Keratinocyte (primary cell): ENCODE results near the gene ZNF438.

Source experiments
- EZH2 ChIP-seq: IDR thresholded peaks from one replicate; pipeline ENCODE4 v1.6.1; 2012; ENCODE audit warnings: inconsistent platforms, mild to moderate bottlenecking, low read length, moderate library complexity
- TF ChIP-seq, protein P1 (sequence below), 3 experiments: IDR thresholded peaks in 1 of 3; conservative IDR thresholded peaks in 1 of 3; optimal IDR thresholded peaks in 1 of 3; 2 replicates in 2 of 3; 3 replicates in 1 of 3; pipeline versions ENCODE3 to v1.5.1; 2011; ENCODE audit warnings: low read length in 3 of 3, mild to moderate bottlenecking in 3 of 3, moderate library complexity in 2 of 3, control low read depth in 1 of 3, inconsistent platforms in 1 of 3; ENCODE audit not compliant: insufficient read depth in 2 of 3; ENCODE audit errors: extremely low read depth in 1 of 3

DNA sequence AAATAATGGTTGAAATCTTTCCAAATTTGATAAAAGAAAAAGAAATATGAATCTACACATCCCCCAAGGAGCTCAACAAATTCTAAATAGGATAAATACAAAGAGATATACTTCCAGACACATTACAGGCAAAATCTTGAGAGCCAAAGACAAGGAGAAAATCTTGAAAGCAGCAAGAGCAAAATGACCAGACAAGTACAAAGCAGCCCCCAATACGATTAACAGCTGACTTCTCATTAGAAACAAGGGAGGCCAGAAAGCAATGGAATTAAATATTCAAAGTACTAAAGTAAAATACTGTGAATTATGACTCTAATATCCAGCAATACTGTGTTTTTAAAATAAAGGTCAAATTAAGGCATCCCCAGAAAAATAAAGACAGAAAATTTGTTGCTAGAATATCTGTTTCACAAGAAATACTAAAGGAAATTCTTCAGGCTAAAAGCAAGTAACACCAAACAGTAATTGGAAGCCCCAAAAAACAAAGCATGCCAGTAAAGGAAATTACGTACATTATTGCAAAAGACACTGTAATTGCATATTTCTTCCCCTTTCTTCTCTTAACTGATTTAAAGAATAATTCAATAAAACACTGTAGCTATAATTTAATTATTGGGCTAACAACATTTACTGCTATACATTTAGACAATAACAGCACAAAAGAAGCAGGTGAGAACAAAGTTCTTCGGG is 36.4 kb downstream of the ZNF438 start:
- TF ChIP-seq, protein P1, sequence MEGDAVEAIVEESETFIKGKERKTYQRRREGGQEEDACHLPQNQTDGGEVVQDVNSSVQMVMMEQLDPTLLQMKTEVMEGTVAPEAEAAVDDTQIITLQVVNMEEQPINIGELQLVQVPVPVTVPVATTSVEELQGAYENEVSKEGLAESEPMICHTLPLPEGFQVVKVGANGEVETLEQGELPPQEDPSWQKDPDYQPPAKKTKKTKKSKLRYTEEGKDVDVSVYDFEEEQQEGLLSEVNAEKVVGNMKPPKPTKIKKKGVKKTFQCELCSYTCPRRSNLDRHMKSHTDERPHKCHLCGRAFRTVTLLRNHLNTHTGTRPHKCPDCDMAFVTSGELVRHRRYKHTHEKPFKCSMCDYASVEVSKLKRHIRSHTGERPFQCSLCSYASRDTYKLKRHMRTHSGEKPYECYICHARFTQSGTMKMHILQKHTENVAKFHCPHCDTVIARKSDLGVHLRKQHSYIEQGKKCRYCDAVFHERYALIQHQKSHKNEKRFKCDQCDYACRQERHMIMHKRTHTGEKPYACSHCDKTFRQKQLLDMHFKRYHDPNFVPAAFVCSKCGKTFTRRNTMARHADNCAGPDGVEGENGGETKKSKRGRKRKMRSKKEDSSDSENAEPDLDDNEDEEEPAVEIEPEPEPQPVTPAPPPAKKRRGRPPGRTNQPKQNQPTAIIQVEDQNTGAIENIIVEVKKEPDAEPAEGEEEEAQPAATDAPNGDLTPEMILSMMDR (optimal IDR thresholded peaks at IDR 0.05 in 1 of 3, IDR thresholded peaks at IDR 0.05 in 1 of 3, conservative IDR thresholded peaks at IDR 0.05 in 1 of 3; ENCODE audit: extremely low read depth in 1 of 3, insufficient read depth in 2 of 3, low read length in 3 of 3) = no peak
- TF ChIP-seq EZH2 = no peak
